ENCODE data around the gene GLP1R.
"Not testable (repeated sequence)": the region's sequence is repeated elsewhere in the genome, so short reads cannot be mapped to it uniquely, and the experiment has no call there.

Gene GLP1R

GRCh38 chr6:39134761-39135160 lies 86.2 kb downstream of the GLP1R start:
- DNase-seq: not testable (repeated sequence)

- not testable (repeated sequence) for DNase-seq
Observed at GRCh38 chr6:39136207-39136606, 87.6 kb downstream of the GLP1R start.

GRCh38 chr6:39137245-39137644 lies 88.7 kb downstream of the GLP1R start:
- peak; percentile 38 for DNase-seq

All from activated CD4-positive, alpha-beta T cell treated with anti-CD3 and anti-CD28 coated beads, Interleukin-10, Interleukin-2, amounts not matched to agents 100 ng/mL and 50 ng/mL, durations not matched to agents 16 hours and 8 hours (primary cell).